ENCODE data around the gene YLPM1. TPM values are rescaled to one million over a fixed set of nuclear protein-coding genes. Genes with fewer than 3 reads are reported as not detected.

Gene YLPM1
- total and polyA plus RNA-seq, 2 donors (not counting 3 experiments of a cell fraction or from before 2014, with no cell fraction given) = 14.9 to 85.7 TPM

- intact Hi-C loops (cut with micrococcal nuclease) = no loop called here
- peaks cover 6 to 12% of the 10 kb centered on the region in 2 experiments for H3K36me3 ChIP-seq (ENCODE audit: control insufficient read depth in 2 of 2, extremely low read depth in 1 of 2, insufficient read depth in 2 of 2, low read length in 2 of 2)
- ChIA-PET POLR2A (no interaction called here), CTCF (no interaction called here)
- no peak overlapping the region for H2AFZ ChIP-seq (ENCODE audit: low read depth, low read length)
- TF ChIP-seq CTCF (IDR thresholded peaks at IDR 0.05; ENCODE audit: extremely low read depth in 1 of 2, insufficient read depth in 1 of 2, low read depth in 1 of 2, low read length in 2 of 2) (no peak), MAX (IDR thresholded peaks at IDR 0.05; ENCODE audit: insufficient read depth, insufficient read length) (no peak), POLR2A (IDR thresholded peaks at IDR 0.05; ENCODE audit: low read depth, low read length) (no peak), EZH2 (IDR thresholded peaks at IDR 0.05; ENCODE audit: borderline replicate concordance, low read depth, low read length, severe bottlenecking) (no peak), JUN (IDR thresholded peaks at IDR 0.05; ENCODE audit: borderline replicate concordance, insufficient read depth, insufficient read length, low read depth) (no peak), FOS (IDR thresholded peaks at IDR 0.05; ENCODE audit: borderline replicate concordance, insufficient read depth, low read length) (no peak), GATA2 (IDR thresholded peaks at IDR 0.05; ENCODE audit: insufficient read depth, insufficient read length, low read depth, low read length) (no peak), MYC (IDR thresholded peaks at IDR 0.05; ENCODE audit: low read depth, low read length) (no peak), POLR2AphosphoS5 (IDR thresholded peaks at IDR 0.05; ENCODE audit: insufficient read depth, low read depth, low read length) (no peak)
- no peaks in the 10 kb centered on the region for H3K27me3 ChIP-seq (ENCODE audit: control insufficient read depth in 2 of 2, insufficient read depth in 2 of 2, low read length in 2 of 2)
- H3K9me3 ChIP-seq (replicated peaks; ENCODE audit: control insufficient read depth, insufficient read depth, low read length) = no peaks in the 10 kb centered on the region
- no peak for DNase-seq (ENCODE audit: low read depth, low spot score)
- no peak overlapping the region for H3K9ac ChIP-seq (replicated peaks; ENCODE audit: extremely low read depth, insufficient read depth, low read length)
- no peak for FAIRE-seq
- no peaks in the 10 kb centered on the region for H3K79me2 ChIP-seq (ENCODE audit: control insufficient read depth, insufficient read depth, low read length)
- no peak overlapping the region for H3K27ac ChIP-seq (ENCODE audit: insufficient read depth, low read depth, low read length)
- dilution Hi-C loops (cut with MboI; ENCODE audit: extremely low pct_ligation_motif_present, low sequenced_read_pairs) = no loop called here
- no TSS peak for BruUV-seq (replicated peaks)
- no peaks in the 10 kb centered on the region for H3K4me1 ChIP-seq (ENCODE audit: control insufficient read depth, extremely low read depth, insufficient read depth, low read length)
- no peaks in the 10 kb centered on the region for H4K20me1 ChIP-seq (replicated peaks; ENCODE audit: control insufficient read depth, extremely low read depth, insufficient read depth, low read length)
- H3K4me2 ChIP-seq (ENCODE audit: insufficient read depth, low read length) = no peak overlapping the region
- no peak overlapping the region for H3K4me3 ChIP-seq (replicated peaks in 1 of 3; ENCODE audit: insufficient read depth in 1 of 3, low read depth in 1 of 3, low read length in 3 of 3)
- no peaks in the 10 kb centered on the region for H3K9me1 ChIP-seq (replicated peaks; ENCODE audit: control insufficient read depth, extremely low read depth, insufficient read depth, low read length)
Observed at GRCh38 chr14:74737753-74738325, 25.3 kb upstream of the YLPM1 start.
